Cardiac muscle cell (in vitro differentiated cells and primary cell): ENCODE data around the gene SPACDR. TPM values are rescaled to one million over a fixed set of nuclear protein-coding genes. Genes with fewer than 3 reads are reported as not detected.
"Not testable (repeated sequence)": the region's sequence is repeated elsewhere in the genome, so short reads cannot be mapped to it uniquely, and the experiment has no call there.

Source experiments
- DNase-seq, 2 donors: peaks; one replicate each; pipeline versions ENCODE4 v3.0.0 to v3.0.0-alpha.2; 2010 to 2017; ENCODE audit warnings: low read depth in 1 of 2, low spot score in 1 of 2
- H3K27ac ChIP-seq: fragments of 200-600 bp; sonication (generic); 2 replicates; pipeline ENCODE4 v1.5.1; 2016
- H3K27me3 ChIP-seq: fragments of 200-600 bp; sonication (generic); 2 replicates; pipeline ENCODE4 v1.6.0; 2016; ENCODE audit warnings: control low read depth
- H3K36me3 ChIP-seq: fragments of 200-600 bp; sonication (generic); 2 replicates; pipeline ENCODE4 v1.5.1; 2016; ENCODE audit warnings: control low read depth
- H3K4me1 ChIP-seq: fragments of 200-600 bp; sonication (generic); 2 replicates; pipeline ENCODE4 v1.8.1; 2017; ENCODE audit warnings: low read depth, mild to moderate bottlenecking, mixed run types
- H3K4me3 ChIP-seq: fragments of 200-600 bp; sonication (generic); 2 replicates; pipeline ENCODE4 v1.5.1; 2016; ENCODE audit warnings: mild to moderate bottlenecking
- H3K9me3 ChIP-seq: fragments of 200-600 bp; sonication (generic); 2 replicates; pipeline ENCODE4 v1.5.1; 2017; ENCODE audit warnings: low read depth, mild to moderate bottlenecking, control low read depth
- polyA plus RNA-seq: library from polyadenylated mRNA; unstranded; fragments of >200 nt; fragmentation: Nextera tagmentation; extraction: Ambion mirVana; gene quantifications from 2 replicates; pipeline ENCODE4 v1.2.1, GENCODE V29; 2016
- total RNA-seq: library from RNA; depleted of rRNA; stranded (reverse); fragments of >200 nt; gene quantifications from 2 replicates; pipeline ENCODE4 v1.2.3, GENCODE V29; 2016
- TF ChIP-seq, protein P1 (sequence below): IDR thresholded peaks from 2 replicates; pipeline ENCODE4 v1.5.1; 2012; ENCODE audit warnings: low read depth, mild to moderate bottlenecking, low read length

SPACDR gene
- total and polyA plus RNA-seq, 2 experiments from 2014 or later: 1.2 to 1.6 TPM

DNA sequence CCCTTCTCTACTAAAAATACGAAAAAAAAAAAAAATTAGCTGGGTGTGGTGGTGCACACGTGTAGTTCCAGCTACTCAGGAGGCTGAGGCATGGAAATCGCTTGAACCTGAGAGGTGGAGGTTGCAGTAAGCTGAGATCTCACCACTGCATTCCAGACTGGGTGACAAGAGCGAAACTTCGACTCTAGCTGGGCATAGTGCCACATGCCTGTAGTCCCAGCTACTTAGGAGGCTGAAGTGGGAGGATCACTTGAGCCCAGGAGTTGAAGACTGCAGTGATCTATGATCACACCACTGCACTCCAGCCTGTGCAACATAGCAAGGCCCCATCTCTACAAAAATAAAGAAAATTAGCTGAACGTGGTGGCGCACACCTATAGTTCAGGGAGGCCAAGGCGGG is 1.2 kb upstream of the SPACDR start:
- H3K27me3 ChIP-seq: no peaks in the 10 kb centered on the region
- no peak overlapping the region for H3K4me3 ChIP-seq
- no peak for DNase-seq
- peaks cover 4% of the 10 kb centered on the region for H3K36me3 ChIP-seq
- TF ChIP-seq, protein P1, sequence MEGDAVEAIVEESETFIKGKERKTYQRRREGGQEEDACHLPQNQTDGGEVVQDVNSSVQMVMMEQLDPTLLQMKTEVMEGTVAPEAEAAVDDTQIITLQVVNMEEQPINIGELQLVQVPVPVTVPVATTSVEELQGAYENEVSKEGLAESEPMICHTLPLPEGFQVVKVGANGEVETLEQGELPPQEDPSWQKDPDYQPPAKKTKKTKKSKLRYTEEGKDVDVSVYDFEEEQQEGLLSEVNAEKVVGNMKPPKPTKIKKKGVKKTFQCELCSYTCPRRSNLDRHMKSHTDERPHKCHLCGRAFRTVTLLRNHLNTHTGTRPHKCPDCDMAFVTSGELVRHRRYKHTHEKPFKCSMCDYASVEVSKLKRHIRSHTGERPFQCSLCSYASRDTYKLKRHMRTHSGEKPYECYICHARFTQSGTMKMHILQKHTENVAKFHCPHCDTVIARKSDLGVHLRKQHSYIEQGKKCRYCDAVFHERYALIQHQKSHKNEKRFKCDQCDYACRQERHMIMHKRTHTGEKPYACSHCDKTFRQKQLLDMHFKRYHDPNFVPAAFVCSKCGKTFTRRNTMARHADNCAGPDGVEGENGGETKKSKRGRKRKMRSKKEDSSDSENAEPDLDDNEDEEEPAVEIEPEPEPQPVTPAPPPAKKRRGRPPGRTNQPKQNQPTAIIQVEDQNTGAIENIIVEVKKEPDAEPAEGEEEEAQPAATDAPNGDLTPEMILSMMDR: no peak
- peaks cover 6% of the 10 kb centered on the region for H3K4me1 ChIP-seq
- no peak overlapping the region for H3K27ac ChIP-seq
- no peaks in the 10 kb centered on the region for H3K9me3 ChIP-seq

DNA sequence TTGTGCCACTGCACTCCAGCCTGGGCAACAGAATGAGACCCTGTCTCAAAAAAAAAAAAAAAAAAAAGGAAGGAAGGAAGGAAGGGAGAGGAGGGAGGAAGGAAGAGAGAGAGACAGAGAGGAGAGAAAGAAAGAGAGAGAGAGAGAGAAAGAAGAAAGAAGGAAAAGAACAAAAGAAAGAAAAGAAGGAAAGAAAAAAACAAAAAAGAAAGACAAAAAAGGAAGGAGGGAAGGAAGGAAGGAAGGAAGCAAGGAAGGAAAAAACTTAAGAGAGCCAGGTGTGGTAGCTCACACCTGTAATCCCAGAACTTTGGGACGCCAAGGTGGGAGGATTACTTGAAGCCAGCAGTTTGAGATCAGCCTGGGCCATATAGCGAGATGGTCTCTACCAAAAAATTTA is 731 bp upstream of the SPACDR start:
- H3K27me3 ChIP-seq: no peaks in the 10 kb centered on the region
- no peak overlapping the region for H3K4me3 ChIP-seq
- no peaks in the 10 kb centered on the region for H3K9me3 ChIP-seq
- H3K27ac ChIP-seq: no peak overlapping the region
- H3K4me1 ChIP-seq: peaks cover 5% of the 10 kb centered on the region
- peaks cover 4% of the 10 kb centered on the region for H3K36me3 ChIP-seq
- no peak for DNase-seq
- TF ChIP-seq, protein P1: no peak

DNA sequence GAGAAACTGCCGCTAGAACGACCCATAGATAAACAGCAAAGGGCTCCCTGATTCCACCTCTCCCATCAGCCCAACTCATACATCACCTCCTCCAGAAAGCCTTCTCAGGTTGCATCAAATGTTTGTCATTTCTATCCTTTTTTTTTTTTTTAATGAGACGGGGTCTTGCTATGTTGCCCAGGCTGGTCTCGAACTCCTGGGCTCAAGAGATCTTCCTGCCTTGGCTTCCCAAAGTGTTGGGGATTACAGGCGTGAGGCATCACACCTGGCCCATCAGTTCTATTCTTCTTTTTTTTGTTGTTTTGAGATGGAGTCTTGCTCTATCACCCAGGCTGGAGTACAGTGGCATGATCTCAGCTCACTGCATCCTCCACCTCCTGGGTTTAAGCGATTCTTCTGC is 7.0 kb downstream of the SPACDR start:
- Histone ChIP-seq H3K4me3 (no peak overlapping the region), H3K4me1 (no peaks in the 10 kb centered on the region), H3K9me3 (no peaks in the 10 kb centered on the region), H3K27ac (no peak overlapping the region), H3K36me3 (no peaks in the 10 kb centered on the region), H3K27me3 (no peaks in the 10 kb centered on the region)
- DNase-seq: no peak
- TF ChIP-seq, protein P1: no peak

DNA sequence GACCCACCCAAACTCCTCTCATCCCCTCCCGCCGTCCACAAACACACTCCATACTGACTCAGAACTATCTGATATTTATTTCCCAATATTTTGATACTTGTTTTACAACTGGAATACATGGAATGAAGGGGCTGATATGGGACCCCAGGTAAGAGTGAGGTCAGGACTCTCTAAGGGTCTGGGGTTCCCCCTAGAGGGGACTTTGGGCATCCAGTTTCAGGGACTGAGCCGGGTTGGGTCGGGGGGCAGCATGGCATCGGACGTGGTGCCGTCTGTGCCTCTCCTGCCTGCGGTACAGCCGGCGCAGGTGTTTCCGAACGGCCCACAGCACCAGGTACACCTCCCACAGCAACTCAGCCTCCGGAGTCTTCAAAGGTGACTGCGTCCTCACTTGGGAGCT is 7.5 kb downstream of the SPACDR start:
- DNase-seq: no peak
- Histone ChIP-seq H3K4me3 (no peak overlapping the region), H3K9me3 (no peaks in the 10 kb centered on the region), H3K36me3 (no peaks in the 10 kb centered on the region), H3K27me3 (no peaks in the 10 kb centered on the region), H3K4me1 (no peaks in the 10 kb centered on the region), H3K27ac (peak overlapping the region; percentile 54)
- TF ChIP-seq, protein P1: no peak

DNA sequence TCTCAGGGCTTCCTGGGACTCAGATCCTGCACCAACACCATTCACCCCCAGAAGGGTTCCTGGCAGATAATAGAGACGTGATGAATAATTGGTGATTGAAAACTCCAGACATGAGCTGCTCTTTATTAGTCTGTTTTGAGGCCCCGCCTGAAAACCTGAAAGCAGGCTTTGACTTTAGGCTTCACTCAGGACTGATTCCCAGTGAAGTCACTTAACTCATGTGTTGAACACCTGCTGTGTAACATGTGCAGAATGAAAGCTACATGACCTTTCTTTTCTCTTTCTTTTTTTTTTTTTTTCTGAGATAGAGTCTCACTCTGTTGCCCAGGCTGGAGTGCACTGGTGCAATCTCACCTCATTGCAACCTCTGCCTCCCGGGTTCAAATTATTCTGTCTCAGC is 8.9 kb downstream of the SPACDR start:
- Histone ChIP-seq H3K27me3 (no peaks in the 10 kb centered on the region), H3K36me3 (no peaks in the 10 kb centered on the region), H3K27ac (no peak overlapping the region), H3K4me1 (no peaks in the 10 kb centered on the region), H3K4me3 (no peak overlapping the region), H3K9me3 (no peaks in the 10 kb centered on the region)
- TF ChIP-seq, protein P1: no peak
- DNase-seq: no peak

DNA sequence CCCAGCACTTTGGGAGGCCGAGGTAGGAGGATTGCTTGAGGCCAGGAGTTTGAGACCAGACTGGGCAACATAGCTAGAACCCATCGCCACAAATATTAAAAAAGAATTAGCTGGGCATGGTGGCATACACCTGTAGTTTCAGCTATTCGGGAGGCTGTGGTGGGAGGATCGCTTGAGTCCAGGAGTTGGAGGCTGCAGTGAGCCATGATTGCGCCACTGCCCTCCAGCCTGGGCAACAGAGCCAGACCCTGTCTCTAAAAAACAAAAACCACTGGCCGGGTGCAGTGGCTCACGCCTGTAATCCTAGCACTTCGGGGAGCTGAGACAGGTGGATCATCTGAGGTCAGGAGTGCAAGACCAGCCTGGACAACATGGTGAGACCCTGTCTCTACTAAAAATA is 10.2 kb downstream of the SPACDR start:
- not testable (repeated sequence) for H3K4me1 ChIP-seq, H3K27ac ChIP-seq, DNase-seq, H3K4me3 ChIP-seq, H3K27me3 ChIP-seq, H3K9me3 ChIP-seq, H3K36me3 ChIP-seq
